IPS-15b (cell line): ENCODE measurements around the gene BTNL8.
"Not testable (repeated sequence)": the region's sequence is repeated elsewhere in the genome, so short reads cannot be mapped to it uniquely, and the experiment has no call there.

Source experiments
- H3K27me3 ChIP-seq: one replicate; pipeline ENCODE4 v1.6.1; 2013; ENCODE audit warnings: low read length; ENCODE audit not compliant: control insufficient read depth, insufficient read depth
- H3K36me3 ChIP-seq: one replicate; pipeline ENCODE4 v1.6.1; 2013; ENCODE audit warnings: low read length; ENCODE audit not compliant: control insufficient read depth, insufficient read depth
- H3K4me1 ChIP-seq: one replicate; pipeline ENCODE4 v1.6.1; 2013; ENCODE audit warnings: mild to moderate bottlenecking, low read length; ENCODE audit not compliant: control insufficient read depth, insufficient read depth
- H3K4me3 ChIP-seq: one replicate; pipeline ENCODE4 v1.5.1; 2013; ENCODE audit warnings: low read depth, low read length
- H3K9ac ChIP-seq: one replicate; pipeline ENCODE4 v1.6.1; 2013; ENCODE audit warnings: low read depth, mild to moderate bottlenecking, low read length
- H3K9me3 ChIP-seq: one replicate; pipeline ENCODE4 v1.6.1; 2013; ENCODE audit warnings: mild to moderate bottlenecking, low read length; ENCODE audit not compliant: control insufficient read depth, insufficient read depth

BTNL8 gene

DNA sequence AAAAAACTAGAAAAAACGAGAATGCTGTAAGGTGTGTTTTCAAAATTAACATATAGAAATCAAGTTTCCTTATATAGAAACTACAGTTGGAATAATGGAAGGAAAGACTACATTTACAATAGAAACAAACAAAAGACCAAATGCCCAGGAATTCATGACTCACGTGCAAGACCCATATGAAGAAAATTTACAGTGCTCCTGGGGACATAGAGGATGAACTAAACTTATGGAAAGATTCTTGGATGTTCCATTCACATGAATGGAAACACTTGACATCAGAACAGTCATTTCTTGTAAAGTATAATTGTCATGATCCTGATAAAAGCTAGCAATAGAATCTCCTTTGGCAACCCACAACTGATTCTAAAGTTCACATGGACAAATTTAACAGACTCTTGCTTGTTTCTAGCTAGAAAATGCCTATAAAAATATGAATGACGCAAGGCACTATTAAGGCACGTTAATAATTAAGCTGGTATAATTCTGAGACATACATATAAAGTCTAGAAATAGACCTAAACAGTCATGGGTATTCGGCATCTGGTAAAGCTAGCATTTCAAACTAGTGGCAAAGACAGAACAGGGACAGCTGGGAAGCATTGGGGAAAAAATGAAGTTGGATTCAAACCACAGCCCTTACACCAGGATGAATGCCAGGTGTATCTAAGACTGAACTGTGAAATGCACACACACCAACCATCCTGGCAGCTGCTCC, 32.8 kb upstream of the BTNL8 start:
- Histone ChIP-seq H3K9me3 (no peaks in the 10 kb centered on the region), H3K4me3 (no peak overlapping the region), H3K4me1 (no peaks in the 10 kb centered on the region), H3K9ac (no peak overlapping the region), H3K27me3 (no peaks in the 10 kb centered on the region), H3K36me3 (no peaks in the 10 kb centered on the region)

DNA sequence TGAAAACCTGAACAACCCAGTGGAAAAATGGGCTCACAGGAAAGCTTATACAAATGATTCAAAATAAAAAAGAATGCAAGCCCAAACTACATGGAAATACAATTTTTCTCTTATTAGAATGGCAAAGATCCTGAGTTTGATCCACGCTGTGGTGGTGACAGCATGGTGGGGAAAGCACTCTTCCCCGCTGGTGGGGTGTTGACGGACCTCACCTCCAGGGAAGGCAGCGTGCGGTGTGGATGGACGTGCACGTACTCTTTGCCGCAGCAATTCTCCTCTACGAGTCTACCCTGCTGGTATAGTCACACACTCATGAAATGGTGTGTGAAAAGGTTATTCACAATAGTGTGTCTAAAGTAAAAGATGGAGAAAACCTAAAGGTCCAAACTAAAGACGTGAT, 32.0 kb upstream of the BTNL8 start:
- Histone ChIP-seq H3K36me3 (no peaks in the 10 kb centered on the region), H3K9ac (no peak overlapping the region), H3K4me1 (no peaks in the 10 kb centered on the region), H3K9me3 (no peaks in the 10 kb centered on the region), H3K4me3 (no peak overlapping the region), H3K27me3 (no peaks in the 10 kb centered on the region)

DNA sequence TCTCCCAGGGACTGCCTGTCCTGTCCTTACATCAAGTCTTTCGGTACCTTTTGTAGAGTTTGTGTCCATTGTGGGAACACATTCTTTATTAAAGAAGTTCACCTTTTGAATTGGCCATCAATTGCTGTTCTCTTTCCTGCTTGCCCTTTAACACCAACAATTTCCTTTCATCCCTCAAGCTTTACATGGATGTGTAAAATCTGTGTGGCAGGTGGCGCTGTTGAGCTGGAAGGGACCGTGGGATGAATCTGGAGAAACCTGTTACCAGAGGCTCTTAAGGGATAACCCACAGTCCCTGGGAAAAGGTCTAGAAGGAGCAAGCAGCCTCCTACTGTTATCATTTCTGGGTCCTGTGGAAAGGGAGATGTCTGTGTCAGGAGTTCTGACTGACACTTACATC, 30.0 kb upstream of the BTNL8 start:
- H3K4me1 ChIP-seq = no peaks in the 10 kb centered on the region
- no peak overlapping the region for H3K4me3 ChIP-seq
- no peaks in the 10 kb centered on the region for H3K36me3 ChIP-seq
- H3K9me3 ChIP-seq = no peaks in the 10 kb centered on the region
- no peaks in the 10 kb centered on the region for H3K27me3 ChIP-seq
- H3K9ac ChIP-seq = no peak overlapping the region

DNA sequence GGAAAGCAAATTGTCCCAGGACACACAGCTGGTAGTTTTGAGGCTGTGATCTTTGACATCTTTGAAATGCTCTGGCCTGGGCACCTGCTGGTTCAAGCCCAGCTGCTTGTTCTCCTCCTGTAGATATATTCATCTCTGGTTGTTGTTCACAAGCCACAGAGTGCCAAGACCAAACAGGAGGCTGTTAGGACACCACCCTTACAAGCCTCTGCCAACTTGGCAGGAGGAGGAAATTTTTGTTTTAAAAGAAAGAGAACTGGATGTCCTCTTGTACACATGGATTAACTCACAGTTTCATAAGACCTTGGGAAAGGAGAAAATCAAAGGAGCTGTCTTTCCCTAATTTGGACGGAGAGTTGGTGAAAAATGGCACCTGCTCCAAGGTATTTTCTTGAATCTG, 29.4 kb upstream of the BTNL8 start:
- H3K4me3 ChIP-seq = no peak overlapping the region
- H3K36me3 ChIP-seq = no peaks in the 10 kb centered on the region
- H3K9ac ChIP-seq = no peak overlapping the region
- H3K9me3 ChIP-seq = no peaks in the 10 kb centered on the region
- H3K4me1 ChIP-seq = no peaks in the 10 kb centered on the region
- no peaks in the 10 kb centered on the region for H3K27me3 ChIP-seq

DNA sequence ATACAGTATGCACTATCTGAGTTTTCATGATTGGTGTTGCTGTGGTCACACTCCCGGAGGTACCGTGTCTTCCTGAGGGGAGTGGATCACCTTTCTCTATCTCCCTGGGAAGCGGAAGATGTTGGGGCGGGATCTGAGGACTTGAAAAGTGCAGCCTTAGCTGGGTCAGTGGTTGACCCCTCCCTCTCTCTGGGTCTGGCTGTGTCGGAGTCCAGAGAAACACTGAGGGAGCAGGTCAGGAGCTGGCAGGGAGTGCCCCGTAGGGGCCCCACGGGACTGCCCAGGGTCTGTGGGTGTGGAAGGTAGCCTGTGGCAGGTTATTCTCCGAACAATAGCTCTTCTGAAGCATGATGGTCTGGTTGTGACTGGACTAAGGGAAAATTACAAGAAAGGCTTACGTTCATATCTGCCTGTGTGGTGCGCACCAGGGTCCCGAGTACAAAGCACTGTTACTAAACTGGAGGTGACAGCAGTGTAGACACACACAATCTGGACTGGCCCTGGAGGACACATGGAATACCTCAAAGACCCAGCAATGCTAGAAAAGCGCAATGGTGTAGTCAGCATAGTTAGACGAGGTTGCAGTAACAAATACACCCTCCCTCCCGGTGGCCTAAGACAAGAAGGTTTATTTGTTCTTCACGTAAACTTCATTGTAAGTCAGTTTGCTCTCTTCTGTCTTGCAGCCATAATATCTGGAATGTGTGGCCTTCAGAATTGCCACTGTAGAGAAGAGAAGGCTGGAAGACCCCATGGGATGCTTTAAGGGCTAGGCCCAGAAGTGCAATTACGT, 28.5 kb upstream of the BTNL8 start:
- Histone ChIP-seq H3K4me1 (no peaks in the 10 kb centered on the region), H3K9ac (no peak overlapping the region), H3K9me3 (no peaks in the 10 kb centered on the region), H3K27me3 (no peaks in the 10 kb centered on the region), H3K4me3 (no peak overlapping the region), H3K36me3 (no peaks in the 10 kb centered on the region)

DNA sequence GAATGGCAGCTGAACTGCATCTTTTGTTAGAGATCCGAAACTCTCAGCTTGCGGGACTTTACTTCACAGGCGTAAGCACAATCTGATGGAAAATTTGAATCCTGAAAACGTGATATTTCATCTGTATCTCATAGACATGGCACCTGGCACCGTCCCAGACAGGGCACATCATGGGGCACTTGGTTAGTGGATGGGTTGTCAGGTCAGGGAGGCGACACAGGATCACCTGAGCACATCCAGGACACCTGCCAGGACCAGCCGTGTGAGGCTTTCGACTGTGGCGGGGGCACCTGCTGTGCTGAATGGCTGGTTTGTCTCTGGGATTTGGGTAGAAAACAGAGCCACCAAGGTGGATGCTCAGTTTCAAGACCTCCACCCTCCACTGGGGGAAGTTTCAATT, 26.5 kb upstream of the BTNL8 start:
- H3K4me1 ChIP-seq = no peaks in the 10 kb centered on the region
- H3K4me3 ChIP-seq = no peak overlapping the region
- no peaks in the 10 kb centered on the region for H3K36me3 ChIP-seq
- no peaks in the 10 kb centered on the region for H3K27me3 ChIP-seq
- no peak overlapping the region for H3K9ac ChIP-seq
- H3K9me3 ChIP-seq = no peaks in the 10 kb centered on the region

DNA sequence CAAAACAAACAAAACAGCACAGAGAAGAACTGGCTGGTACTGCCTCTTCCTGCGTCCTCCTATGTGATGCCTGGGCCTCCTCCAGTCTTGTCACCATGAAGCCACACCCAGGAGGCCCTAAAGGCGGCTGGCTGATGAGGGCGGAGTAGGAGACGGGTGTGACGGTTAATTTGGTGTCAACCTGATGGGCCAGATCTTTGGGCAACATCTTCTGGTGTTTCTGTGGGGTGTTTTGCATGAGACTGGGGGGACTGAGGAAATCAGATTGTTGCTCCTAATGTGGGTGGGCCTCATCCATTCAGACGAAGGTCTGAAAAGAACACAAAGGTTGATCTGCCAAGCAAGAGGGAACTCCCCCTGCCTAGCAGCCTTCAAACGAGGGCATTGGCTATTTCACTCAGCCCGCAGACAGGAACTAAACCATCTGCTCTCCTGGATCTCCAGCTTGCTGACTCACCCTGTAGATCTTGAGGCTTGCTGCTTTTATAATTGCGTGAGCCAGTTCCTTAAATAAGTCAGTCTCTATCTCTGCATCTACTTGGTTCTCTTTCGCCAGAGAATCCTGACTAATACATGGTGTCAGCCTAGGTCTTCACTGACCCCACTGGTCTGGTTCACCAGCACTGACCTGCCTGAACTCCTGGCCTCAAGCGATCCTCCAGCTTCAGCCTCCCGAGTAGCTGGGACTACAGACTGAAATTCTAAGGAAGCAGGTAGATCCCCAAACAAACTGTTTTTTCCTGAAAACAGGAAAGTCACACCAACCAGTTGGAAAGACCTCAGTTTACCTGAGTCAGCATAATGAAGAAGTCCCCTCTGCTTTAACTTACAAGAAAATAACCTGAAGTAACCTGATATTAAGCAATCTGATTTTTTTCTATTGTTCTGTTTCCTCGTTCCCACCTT, 25.1 kb upstream of the BTNL8 start:
- Histone ChIP-seq H3K27me3 (no peaks in the 10 kb centered on the region), H3K36me3 (no peaks in the 10 kb centered on the region), H3K4me3 (no peak overlapping the region), H3K9ac (no peak overlapping the region), H3K4me1 (no peaks in the 10 kb centered on the region), H3K9me3 (no peaks in the 10 kb centered on the region)

DNA sequence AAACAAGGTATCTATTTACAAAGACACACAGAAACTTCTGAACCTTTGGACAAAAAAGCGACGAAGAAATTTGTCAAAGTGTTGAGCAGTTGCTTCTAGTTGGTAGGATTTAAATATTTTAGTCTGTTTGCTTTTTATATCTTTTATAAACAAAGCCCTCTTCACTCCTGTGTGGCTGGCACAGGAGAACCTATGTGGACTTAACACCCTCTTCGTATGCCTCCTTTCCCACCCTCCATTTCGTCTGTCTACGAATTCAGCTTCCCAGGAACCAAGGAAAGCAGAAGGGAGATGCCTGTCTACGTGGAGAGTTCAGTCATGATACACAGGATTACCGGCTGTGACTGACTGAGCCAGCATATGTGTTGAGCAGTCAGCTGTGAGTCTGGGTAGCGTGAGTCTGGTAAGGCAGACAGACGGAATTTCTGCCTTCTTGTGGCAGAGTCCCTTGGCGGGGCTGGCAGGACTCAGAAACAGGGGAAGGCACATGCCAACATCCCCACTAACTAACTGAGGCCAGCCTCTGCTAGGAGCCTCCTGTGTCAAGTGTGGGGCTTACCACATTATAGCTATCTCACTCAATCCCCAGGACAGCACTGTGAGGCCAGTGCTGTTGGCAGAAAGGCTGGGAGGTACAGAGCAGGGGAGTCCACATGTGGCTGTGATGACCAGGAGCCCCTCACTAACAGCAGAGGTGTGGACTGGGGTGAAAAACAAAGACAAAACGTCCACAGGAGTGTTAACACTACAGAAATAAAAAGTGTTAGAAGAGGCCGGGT, 24.0 kb upstream of the BTNL8 start:
- no peaks in the 10 kb centered on the region for H3K9me3 ChIP-seq
- H3K4me1 ChIP-seq = no peaks in the 10 kb centered on the region
- no peaks in the 10 kb centered on the region for H3K36me3 ChIP-seq
- no peak overlapping the region for H3K9ac ChIP-seq
- H3K4me3 ChIP-seq = no peak overlapping the region
- no peaks in the 10 kb centered on the region for H3K27me3 ChIP-seq

DNA sequence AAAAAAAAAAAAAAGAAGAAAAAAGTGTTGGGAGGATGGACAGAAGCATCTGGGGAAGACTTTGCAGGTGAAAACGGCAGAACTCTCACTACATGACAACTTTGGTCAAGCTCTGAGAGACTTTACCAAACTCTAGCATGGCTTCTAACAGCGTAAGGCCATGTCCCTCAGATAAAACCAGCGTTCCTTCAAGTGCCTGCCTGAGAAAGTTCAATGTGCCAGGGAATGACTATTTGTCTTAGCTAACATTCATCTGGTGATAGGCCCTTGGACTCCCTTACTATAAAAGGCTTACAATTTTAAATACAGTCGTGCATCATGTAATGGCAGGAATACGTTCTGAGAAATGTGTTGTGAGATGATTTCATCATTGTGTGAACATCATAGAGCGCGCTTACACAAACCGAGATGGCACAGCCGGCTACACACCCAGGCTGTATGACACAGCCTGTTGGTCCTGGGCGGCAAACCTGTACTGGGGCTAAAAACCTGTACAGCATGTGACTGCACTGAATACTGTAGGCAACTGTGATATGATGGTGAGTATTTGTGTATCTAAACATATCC, 23.0 kb upstream of the BTNL8 start:
- H3K27me3 ChIP-seq = no peaks in the 10 kb centered on the region
- no peak overlapping the region for H3K9ac ChIP-seq
- no peaks in the 10 kb centered on the region for H3K9me3 ChIP-seq
- no peaks in the 10 kb centered on the region for H3K36me3 ChIP-seq
- H3K4me3 ChIP-seq = no peak overlapping the region
- no peaks in the 10 kb centered on the region for H3K4me1 ChIP-seq

DNA sequence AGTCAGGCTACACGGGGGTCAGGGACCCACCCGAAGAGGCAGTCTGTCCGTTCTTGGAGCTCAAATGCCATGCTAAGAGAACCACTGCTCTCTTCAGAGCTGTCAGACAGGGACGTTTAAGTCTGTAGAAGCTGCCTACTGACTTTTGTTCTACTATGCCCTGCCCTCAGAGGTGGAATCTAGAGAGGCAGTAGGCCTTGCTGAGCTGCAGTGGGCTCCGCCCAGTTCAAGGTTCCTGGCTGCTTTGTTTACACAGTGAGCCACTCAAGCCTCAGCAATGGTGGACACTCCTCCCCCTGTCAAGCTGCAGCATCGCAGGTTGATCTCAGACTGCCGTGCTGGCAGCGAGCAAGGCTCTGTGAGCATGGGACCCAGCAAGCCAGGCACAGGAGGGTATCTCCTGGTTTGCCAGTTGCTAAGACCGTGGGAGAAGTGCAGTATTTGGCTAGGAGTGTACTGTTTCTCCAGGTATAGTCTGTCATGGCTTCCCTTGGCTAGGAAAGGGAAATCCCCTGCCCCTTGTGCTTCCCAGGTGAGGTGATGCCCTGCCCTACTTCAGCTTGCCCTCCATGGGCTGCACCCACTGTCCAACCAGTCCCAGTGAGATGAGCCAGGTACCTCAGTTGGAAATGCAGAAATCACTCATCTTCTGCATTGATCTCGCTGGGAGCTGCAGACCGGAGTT, 13.0 kb upstream of the BTNL8 start:
- not testable (repeated sequence) for H3K9me3 ChIP-seq, H3K27me3 ChIP-seq
- peak overlapping the region; percentile 31 for H3K4me3 ChIP-seq

More for the DNA sequence above, 13.0 kb upstream of the BTNL8 start:
- H3K36me3 ChIP-seq, H3K9ac ChIP-seq, H3K4me1 ChIP-seq: not testable (repeated sequence)
